GM10248 (cell line): Measurements from ENCODE around the gene ERICH6B.
A peak's percentile ranks its signal among the peaks of the same experiment; 100 is the strongest.

ENCODE experiments used
- CTCF ChIA-PET: fragments of 300-600 bp; sonication (Branson Sonifier 250); formaldehyde crosslinking; extraction: SDS; loops from one replicate; lab custom pipeline; 2021; ENCODE audit warnings: antibody characterized with exemption; lab: Yijun Ruan, JAX
- POLR2A ChIA-PET: fragments of 350-650 bp; sonication (Branson Sonifier 250); formaldehyde crosslinking; extraction: SDS; loops from one replicate; lab custom pipeline; 2020; ENCODE audit warnings: antibody characterized with exemption; lab: Yijun Ruan, JAX
- DNase-seq: peaks from one replicate; pipeline ENCODE4 v3.0.0; 2012; ENCODE audit errors: extremely low spot score
- CTCF ChIP-seq: IDR thresholded peaks from 2 replicates; pipeline ENCODE4 v1.5.1; 2012; ENCODE audit warnings: mild to moderate bottlenecking, low read depth; ENCODE audit errors: extremely low read depth, missing control alignments, control extremely low read depth

ERICH6B gene

GRCh38 chr13:45630791-45631190, 15.3 kb upstream of the ERICH6B start:
- no peak for DNase-seq
- POLR2A ChIA-PET, result no interaction called here
- CTCF ChIA-PET, result interaction anchor here (1.4 kb wide), 1 partner anchor 7 kb away, joined by 5 read pairs; no protein-coding TSS in a partner anchor
- no peak for TF ChIP-seq CTCF

GRCh38 chr13:45629940-45630339, 14.4 kb upstream of the ERICH6B start:
- ChIA-PET POLR2A (no interaction called here), CTCF (interaction anchor here (0.8 kb wide), 1 partner anchor 54 kb away, joined by 3 read pairs; no protein-coding TSS in a partner anchor)
- DNase-seq, result no peak
- TF ChIP-seq CTCF, result no peak

- POLR2A ChIA-PET, result no interaction called here
- no peak for TF ChIP-seq CTCF
- CTCF ChIA-PET, result interaction anchor here (0.7 to 1.7 kb wide), 3 partner anchors 9 to 90 kb away, joined by 3 to 5 read pairs (median 4); no protein-coding TSS in a partner anchor
- DNase-seq, result no peak
These were observed 12.6 kb upstream of the ERICH6B start for GRCh38 chr13:45628094-45628493.

- CTCF ChIA-PET, result interaction anchor here (1.2 to 1.7 kb wide), 2 partner anchors 9 to 55 kb away, joined by 4 to 5 read pairs; no protein-coding TSS in a partner anchor
- no peak for TF ChIP-seq CTCF
These were observed 12.1 kb upstream of the ERICH6B start for GRCh38 chr13:45627656-45628055.

GRCh38 chr13:45626731-45627374, 11.3 kb upstream of the ERICH6B start:
- TF ChIP-seq CTCF, result no peak
- ChIA-PET POLR2A (no interaction called here), CTCF (interaction anchor here (1.7 to 4.9 kb wide), 2 partner anchors 8 to 95 kb away, joined by 5 to 36 read pairs; no protein-coding TSS in a partner anchor)
- DNase-seq, result no peak

More at GRCh38 chr13:45627656-45628055, 12.1 kb upstream of the ERICH6B start:
- no peak for DNase-seq
- POLR2A ChIA-PET, result no interaction called here

GRCh38 chr13:45623516-45624090, 8.1 kb upstream of the ERICH6B start:
- peak; percentile 46 for TF ChIP-seq CTCF
- DNase-seq, result peak; percentile 34
- ChIA-PET POLR2A (no interaction called here), CTCF (interaction anchor here (0.8 to 5.1 kb wide), 33 partner anchors 8 to 697 kb away, joined by 3 to 53 read pairs (median 5); partner anchors contain the start of gene CBY2)
